ENCODE data around the gene SLC8B1. TPM values are rescaled to one million over a fixed set of nuclear protein-coding genes. Genes with fewer than 3 reads are reported as not detected.

The SLC8B1 gene
- total and polyA plus RNA-seq, 5 experiments from 2014 or later = 26.3 to 136 (median 71.2) TPM

DNA sequence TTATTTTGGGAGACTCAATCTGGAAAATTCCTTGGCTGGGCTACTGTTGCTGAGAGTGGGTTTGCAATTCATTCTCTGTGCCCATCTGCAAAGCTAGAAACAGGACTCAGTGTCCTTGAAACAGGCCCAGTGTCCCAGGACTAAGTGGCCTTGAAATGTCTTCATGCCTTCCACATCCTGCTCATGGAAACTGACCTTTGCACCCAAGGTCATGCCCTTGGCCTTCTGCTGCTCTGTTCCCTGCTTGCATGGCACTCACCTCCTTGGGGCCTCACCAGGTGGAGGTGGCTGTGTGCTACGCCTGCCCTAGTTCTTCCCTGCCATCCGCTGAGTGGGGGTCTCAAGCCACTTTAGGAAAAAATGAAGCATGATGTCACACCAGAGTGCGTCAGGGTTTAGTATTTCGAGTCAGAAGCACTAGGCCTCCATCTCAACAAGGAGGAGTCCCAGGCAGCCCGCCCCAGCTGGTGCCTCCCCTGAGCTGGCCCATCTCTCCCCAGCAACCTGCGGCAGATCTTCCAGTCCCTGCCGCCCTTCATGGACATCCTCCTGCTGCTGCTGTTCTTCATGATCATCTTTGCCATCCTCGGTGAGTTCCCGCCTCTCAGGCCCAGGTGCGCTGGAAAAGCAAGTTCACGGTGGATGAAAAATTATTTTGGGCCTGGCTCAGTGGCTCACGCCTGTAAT is 65.5 kb downstream of the SLC8B1 start:
- no peak for DNase-seq
- Mint-ChIP-seq H3K36me3 (peaks cover 0 to 65% (median 35%) of the 10 kb centered on the region in 3 donors), H3K27ac (peak overlapping the region in 2 of 10 donors; percentile 57 to 75)

DNA sequence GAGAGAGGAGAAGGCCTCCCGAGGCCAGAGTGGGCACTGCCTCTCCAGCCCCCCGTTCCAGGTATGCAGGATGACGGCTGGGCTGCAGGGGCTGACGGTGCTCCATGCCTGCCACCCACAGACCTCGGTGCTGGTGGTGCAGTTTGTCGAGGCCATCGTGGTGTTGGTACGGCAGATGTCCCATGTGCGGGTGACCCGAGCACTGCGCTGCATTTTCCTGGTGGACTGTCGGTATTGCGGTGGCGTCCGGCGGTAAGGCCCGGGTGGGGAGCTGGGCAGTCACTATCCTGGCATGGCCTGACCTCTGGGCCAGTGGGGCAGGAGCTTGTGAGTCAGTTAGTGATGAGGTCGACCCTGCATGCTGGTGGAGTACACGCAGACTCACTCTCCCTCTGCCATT is 66.3 kb downstream of the SLC8B1 start:
- H3K27ac Mint-ChIP-seq = no peak overlapping the region
- ATAC-seq = no peak
- DNase-seq = no peak
- peaks cover 4 to 16% (median 6%) of the 10 kb centered on the region in 4 donors for H3K4me1 Mint-ChIP-seq
- no peaks in the 10 kb centered on the region for H3K9me3 Mint-ChIP-seq
- peaks cover 0 to 58% (median 35%) of the 10 kb centered on the region in 3 donors for H3K36me3 Mint-ChIP-seq
- POLR2A ChIA-PET = no interaction called here
- H3K4me3 Mint-ChIP-seq = no peak overlapping the region
- H3K27me3 Mint-ChIP-seq = no peaks in the 10 kb centered on the region

More for the DNA sequence above, 65.5 kb downstream of the SLC8B1 start:
- Mint-ChIP-seq H3K9me3 (no peaks in the 10 kb centered on the region), H3K27me3 (no peaks in the 10 kb centered on the region), H3K4me1 (peaks cover 0 to 8% (median 5%) of the 10 kb centered on the region in 4 donors), H3K4me3 (no peak overlapping the region)
- ATAC-seq = no peak
- POLR2A ChIA-PET = no interaction called here

DNA sequence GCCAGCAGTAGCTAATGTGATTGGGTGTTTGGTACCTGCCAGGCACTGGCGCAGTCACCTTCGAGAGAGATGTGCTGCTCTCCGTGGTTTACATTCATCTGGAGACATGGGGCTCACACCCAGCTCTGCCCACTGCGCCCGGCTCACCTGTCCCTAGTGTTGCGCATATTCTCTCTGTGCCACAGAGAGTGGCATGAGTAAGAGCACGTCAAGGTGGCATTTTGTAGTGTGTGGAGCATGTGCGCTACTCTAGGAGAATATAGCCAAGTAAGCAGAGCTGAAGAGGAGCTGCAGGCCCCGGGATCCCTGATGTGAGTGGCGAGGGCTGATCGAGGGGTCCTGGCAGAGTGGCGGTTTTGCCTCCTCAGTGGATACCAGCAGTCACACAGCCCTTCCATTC is 66.8 kb downstream of the SLC8B1 start:
- no peak for ATAC-seq
- H3K4me1 Mint-ChIP-seq = peaks cover 4 to 21% (median 8%) of the 10 kb centered on the region in 4 donors

DNA sequence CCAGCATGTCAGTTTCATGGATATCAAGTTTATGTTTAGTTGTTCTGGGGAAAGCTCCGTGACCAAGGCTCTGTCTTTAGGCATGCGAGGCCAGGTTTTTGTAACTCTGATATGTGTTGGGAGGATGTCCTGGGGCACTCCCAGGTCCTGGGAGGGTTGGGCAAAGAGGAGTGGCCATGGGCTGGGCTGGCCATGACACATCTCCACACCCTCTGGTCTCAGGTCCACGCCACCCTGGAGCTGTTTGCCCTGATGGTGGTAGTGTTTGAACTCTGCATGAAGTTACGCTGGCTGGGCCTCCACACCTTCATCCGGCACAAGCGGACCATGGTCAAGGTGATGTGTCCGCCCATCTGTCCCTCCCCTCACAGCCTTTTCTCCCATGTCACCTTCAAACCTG is 67.3 kb downstream of the SLC8B1 start:
- DNase-seq (no peak), ATAC-seq (no peak)
- Mint-ChIP-seq H3K27ac (peak overlapping the region in 2 of 10 donors; percentile 66 to 68), H3K36me3 (peaks cover 0 to 48% (median 33%) of the 10 kb centered on the region in 3 donors), H3K4me1 (peaks cover 4 to 24% (median 11%) of the 10 kb centered on the region in 4 donors), H3K4me3 (no peak overlapping the region), H3K27me3 (no peaks in the 10 kb centered on the region), H3K9me3 (no peaks in the 10 kb centered on the region)
- POLR2A ChIA-PET = interaction anchor here (0.7 to 0.9 kb wide), 3 partner anchors 12 to 53 kb away, joined by 3 to 4 read pairs (median 3); no protein-coding TSS in a partner anchor

More for the DNA sequence above, 66.8 kb downstream of the SLC8B1 start:
- peak overlapping the region in 1 of 10 donors; percentile 26 for H3K4me3 Mint-ChIP-seq
- H3K27me3 Mint-ChIP-seq = no peaks in the 10 kb centered on the region
- H3K9me3 Mint-ChIP-seq = no peaks in the 10 kb centered on the region
- H3K27ac Mint-ChIP-seq = peak overlapping the region in 2 of 10 donors; percentile 66 to 68
- POLR2A ChIA-PET = interaction anchor here (0.8 kb wide), 1 partner anchor 11 kb away, joined by 3 read pairs; no protein-coding TSS in a partner anchor
- peaks cover 0 to 54% (median 35%) of the 10 kb centered on the region in 3 donors for H3K36me3 Mint-ChIP-seq
- DNase-seq = no peak

DNA sequence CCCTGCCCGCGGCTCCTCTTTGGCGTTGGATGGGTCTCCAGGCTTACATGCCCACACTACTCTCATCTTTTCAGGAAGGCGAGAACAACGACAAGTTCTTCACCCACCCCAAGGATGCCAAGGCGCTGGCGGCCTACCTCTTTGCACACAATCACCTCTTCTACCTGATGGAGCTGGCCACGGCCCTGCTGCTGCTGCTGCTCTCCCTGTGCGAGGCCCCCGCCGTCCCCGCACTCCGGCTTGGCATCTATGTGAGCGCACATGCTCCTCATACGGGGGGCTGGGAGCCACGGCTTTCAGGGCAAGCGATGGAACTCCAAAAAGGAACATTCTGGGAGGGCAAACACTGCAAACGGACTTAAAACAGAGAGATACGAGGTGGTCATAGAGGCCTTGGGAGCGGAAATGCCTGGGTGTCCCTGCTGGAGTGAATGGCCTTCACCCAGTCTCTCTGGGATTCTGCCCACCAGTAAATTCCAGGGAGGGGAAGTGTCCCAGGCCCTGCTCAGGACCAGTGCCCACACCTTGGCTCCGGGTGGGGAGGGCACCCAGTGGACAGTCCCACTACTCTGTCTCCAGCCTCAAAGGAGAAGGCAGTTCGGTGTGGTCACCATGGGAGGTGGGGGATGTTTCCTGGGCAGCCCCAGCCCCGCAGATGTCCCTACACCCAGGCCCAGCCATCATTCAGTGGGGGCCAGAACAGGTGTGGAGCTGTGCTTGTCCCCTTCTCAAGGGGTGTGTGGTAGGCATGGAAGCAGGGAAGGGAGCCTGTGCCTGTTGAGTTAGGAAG is 68.6 kb downstream of the SLC8B1 start:
- POLR2A ChIA-PET = interaction anchor here (0.9 kb wide), 1 partner anchor 43 kb away, joined by 3 read pairs; no protein-coding TSS in a partner anchor
- H3K9me3 Mint-ChIP-seq = no peaks in the 10 kb centered on the region
- H3K27me3 Mint-ChIP-seq = no peaks in the 10 kb centered on the region
- H3K27ac Mint-ChIP-seq = peak overlapping the region in 3 of 10 donors; percentile 9 to 76 (median 56)
- no peak for DNase-seq
- H3K4me1 Mint-ChIP-seq = peaks cover 6 to 35% (median 22%) of the 10 kb centered on the region in 4 donors
- no peak overlapping the region for H3K4me3 Mint-ChIP-seq
- ATAC-seq = no peak
- H3K36me3 Mint-ChIP-seq = peaks cover 0 to 40% (median 27%) of the 10 kb centered on the region in 3 donors

DNA sequence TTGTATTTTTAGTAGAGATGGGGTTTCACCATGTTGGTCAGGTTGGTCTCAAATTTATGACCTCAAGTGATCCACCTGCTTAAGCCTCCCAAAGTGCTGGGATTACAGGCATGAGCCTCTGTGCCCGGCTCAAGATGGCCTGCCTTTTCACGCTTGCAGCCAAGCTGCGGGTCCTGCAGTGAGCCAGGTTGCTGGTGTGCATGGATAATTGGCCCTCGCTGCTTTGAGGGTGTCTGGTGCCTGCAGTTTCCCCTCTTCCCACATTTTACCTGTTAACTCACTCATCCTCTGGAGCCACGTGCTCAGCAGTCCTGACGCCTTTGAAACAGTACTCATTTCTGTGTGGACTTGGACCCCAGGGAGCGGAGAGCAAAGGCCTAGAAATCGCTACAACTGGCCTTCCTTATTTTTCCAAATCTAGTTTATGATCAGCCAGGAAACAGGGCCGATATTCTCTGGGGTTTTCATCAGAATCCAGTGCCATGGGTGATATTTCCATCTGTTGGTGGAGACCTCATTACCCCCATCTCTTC is 71.4 kb downstream of the SLC8B1 start:
- Mint-ChIP-seq H3K4me1 (peaks cover 18 to 52% (median 40%) of the 10 kb centered on the region in 4 donors), H3K9me3 (no peaks in the 10 kb centered on the region), H3K27me3 (no peaks in the 10 kb centered on the region), H3K4me3 (peak overlapping the region in 4 of 10 donors; percentile 32 to 65 (median 36)), H3K27ac (peak overlapping the region; percentile 2 to 81 (median 78)), H3K36me3 (peaks cover 0 to 22% (median 19%) of the 10 kb centered on the region in 3 donors)
- POLR2A ChIA-PET = interaction anchor here (0.8 kb wide), 1 partner anchor 78 kb away, joined by 3 read pairs; the partner anchor contains the start of gene RITA1
- ATAC-seq (no peak), DNase-seq (no peak)

DNA sequence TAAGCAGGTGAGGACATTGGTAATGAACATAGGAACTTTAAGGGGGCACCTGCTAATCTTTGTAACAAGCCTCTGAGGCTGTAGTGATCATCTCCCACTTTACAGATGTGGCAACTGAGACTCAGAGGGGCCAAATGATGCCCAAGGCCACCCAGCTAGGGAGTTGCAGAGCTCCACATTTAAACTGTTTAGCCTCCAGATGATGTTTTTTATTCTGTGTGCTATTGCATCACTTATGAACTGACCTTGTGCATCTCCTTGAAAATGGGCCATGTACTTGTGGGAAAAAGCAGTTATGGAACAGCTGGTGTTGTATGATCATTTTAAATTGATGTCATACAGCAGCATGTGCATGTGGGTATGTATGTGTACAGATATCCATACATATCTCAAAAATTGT is 72.2 kb downstream of the SLC8B1 start:
- Mint-ChIP-seq H3K27ac (peak overlapping the region; percentile 72 to 92 (median 85)), H3K27me3 (no peaks in the 10 kb centered on the region), H3K36me3 (peaks cover 0 to 15% (median 13%) of the 10 kb centered on the region in 3 donors), H3K4me1 (peaks cover 18 to 50% (median 43%) of the 10 kb centered on the region in 4 donors), H3K9me3 (no peaks in the 10 kb centered on the region), H3K4me3 (peak overlapping the region in 8 of 10 donors; percentile 3 to 67 (median 39))
- no peak for ATAC-seq
- POLR2A ChIA-PET = interaction anchor here (0.8 to 2.3 kb wide), 3 partner anchors 40 to 77 kb away, joined by 3 to 12 read pairs (median 5); partner anchors contain the start of gene RITA1
- DNase-seq = no peak

DNA sequence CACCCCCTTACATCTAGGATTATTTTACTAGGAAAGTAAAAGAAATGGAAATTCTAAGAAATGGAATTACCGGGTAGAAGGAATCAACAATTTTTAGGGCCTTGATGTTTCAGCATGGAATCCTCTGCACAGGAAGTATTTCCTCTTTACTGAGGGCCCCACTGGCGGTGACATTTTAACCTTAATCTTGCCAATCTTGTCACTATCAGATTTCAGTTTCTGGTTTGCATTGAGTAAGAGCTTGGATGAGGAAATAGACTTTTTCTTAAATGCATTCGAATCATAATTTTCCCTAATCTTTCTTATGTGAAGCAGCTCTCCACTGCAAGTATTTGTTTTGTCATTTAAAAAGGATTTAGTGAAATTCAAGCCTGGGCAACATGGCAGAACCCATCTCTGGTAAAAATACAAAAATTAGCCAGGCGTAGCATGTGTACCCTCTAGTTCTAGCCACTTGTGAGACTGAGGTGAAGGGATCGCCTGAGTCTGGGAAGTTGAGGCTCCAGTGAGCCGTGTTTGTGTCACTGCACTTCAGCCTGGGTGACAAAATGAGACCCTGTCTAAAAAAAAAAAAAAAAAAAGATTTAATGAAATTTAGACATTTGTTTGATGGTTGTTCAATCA is 73.0 kb downstream of the SLC8B1 start:
- H3K9me3 Mint-ChIP-seq = peaks cover 0 to 2% (median 0%) of the 10 kb centered on the region in 9 donors
- peak overlapping the region in 9 of 10 donors; percentile 40 to 80 (median 67) for H3K4me3 Mint-ChIP-seq
- peak overlapping the region; percentile 69 to 92 (median 85) for H3K27ac Mint-ChIP-seq
- no peaks in the 10 kb centered on the region for H3K27me3 Mint-ChIP-seq
- peaks cover 18 to 48% (median 42%) of the 10 kb centered on the region in 4 donors for H3K4me1 Mint-ChIP-seq
- POLR2A ChIA-PET = interaction anchor here (0.7 to 2.3 kb wide), 3 partner anchors 23 to 54 kb away, joined by 5 to 12 read pairs (median 7); no protein-coding TSS in a partner anchor
- peaks cover 0 to 10% (median 7%) of the 10 kb centered on the region in 3 donors for H3K36me3 Mint-ChIP-seq
- peak in 3 of 10 donors; percentile 13 to 35 (median 30) for DNase-seq
- peak; percentile 37 to 67 for ATAC-seq

DNA sequence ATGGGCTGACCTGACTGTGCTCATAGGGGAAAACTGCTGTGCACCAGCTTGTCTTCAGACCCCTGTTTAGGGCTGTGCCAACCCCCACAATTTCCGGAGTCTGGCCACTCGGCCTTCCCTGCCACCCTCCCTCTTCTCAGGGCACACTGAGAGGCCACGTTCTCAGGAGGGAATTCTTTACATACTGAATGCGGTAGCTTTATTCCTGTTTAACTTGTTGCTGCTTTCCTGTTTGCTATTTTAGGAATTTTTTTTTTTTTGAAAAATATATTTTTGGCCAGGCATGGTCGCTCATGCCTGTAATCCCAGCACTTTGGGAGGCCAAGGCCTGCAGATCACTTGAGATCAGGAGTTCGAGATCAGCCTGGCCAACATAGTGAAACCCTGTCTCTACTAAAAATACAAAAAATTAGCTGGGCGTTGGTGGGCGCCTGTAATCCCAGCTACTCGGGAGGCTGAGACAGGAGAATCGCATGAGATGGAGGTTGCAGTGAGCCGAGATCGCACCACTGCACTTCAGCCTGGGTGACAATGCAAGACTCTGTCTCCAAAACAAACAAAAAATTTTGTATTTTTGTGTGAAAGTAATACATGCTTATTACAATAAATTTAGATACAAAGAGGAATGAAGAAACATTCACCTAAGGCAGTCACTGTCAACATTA is 74.1 kb downstream of the SLC8B1 start:
- peaks cover 14 to 48% (median 39%) of the 10 kb centered on the region in 4 donors for H3K4me1 Mint-ChIP-seq
- no peak overlapping the region for H3K4me3 Mint-ChIP-seq
- peak overlapping the region in 9 of 10 donors; percentile 3 to 95 (median 90) for H3K27ac Mint-ChIP-seq
- ATAC-seq = no peak
- peaks cover 0 to 2% (median 0%) of the 10 kb centered on the region in 9 donors for H3K9me3 Mint-ChIP-seq
- no peaks in the 10 kb centered on the region for H3K27me3 Mint-ChIP-seq
- no peak for DNase-seq
- POLR2A ChIA-PET = interaction anchor here (1.8 to 2.3 kb wide), 2 partner anchors 38 to 53 kb away, joined by 5 to 12 read pairs; no protein-coding TSS in a partner anchor
- peaks cover 0 to 4% (median 0%) of the 10 kb centered on the region in 3 donors for H3K36me3 Mint-ChIP-seq

DNA sequence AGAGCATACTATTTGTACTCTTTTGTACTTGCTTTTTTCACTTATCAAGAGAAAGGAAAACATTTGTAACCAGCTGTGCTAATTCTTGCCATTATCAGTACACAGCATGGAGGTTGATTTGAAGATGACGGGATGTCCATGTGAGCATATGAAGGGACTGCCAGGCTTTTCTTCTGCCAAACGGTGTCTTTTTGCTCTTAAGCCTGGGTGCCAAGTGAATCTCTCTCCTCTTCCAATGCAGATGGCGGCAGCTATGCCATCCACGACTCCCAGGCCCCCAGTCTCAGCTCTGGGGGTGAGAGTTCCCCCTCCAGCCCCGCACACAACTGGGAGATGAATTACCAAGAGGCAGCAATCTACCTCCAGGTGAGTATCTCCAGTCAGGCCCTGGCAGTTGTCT is 74.8 kb downstream of the SLC8B1 start:
- Mint-ChIP-seq H3K36me3 (peaks cover 0 to 3% (median 0%) of the 10 kb centered on the region in 3 donors), H3K9me3 (peaks cover 0 to 2% (median 0%) of the 10 kb centered on the region in 9 donors), H3K4me3 (peak overlapping the region in 3 of 10 donors; percentile 15 to 27 (median 22)), H3K27me3 (no peaks in the 10 kb centered on the region), H3K4me1 (peaks cover 14 to 48% (median 39%) of the 10 kb centered on the region in 4 donors), H3K27ac (peak overlapping the region; percentile 50 to 95 (median 90))
- POLR2A ChIA-PET = no interaction called here
- ATAC-seq = no peak
- no peak for DNase-seq

DNA sequence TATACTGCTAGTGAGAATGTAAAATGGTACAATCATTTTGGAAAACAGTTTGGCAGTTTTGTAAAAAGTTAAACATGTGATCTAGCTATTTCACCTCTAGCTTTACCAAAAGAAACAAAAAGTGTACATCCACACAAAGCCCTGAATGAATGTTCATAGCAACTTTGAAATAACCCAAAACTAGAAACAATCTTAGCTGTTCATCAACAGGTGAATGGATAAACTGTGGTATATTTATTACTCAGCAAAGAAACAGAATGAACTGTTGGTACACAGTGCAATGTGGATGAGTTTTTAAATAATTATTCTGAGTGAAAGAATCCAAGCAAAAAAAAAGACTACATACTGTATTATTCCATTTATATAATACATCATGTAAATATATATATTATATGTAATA is 77.3 kb downstream of the SLC8B1 start:
- POLR2A ChIA-PET = interaction anchor here (0.6 to 1.1 kb wide), 2 partner anchors 17 to 47 kb away, joined by 3 read pairs; no protein-coding TSS in a partner anchor
- ATAC-seq (no peak), DNase-seq (no peak)
- H3K36me3 Mint-ChIP-seq = peaks cover 8 to 24% (median 13%) of the 10 kb centered on the region in 3 donors
- no peak overlapping the region for H3K4me3 Mint-ChIP-seq
- peaks cover 0 to 17% (median 4%) of the 10 kb centered on the region in 9 donors for H3K9me3 Mint-ChIP-seq
- H3K27me3 Mint-ChIP-seq = no peaks in the 10 kb centered on the region
- H3K27ac Mint-ChIP-seq = peak overlapping the region in 2 of 10 donors; percentile 14 to 67
- H3K4me1 Mint-ChIP-seq = peaks cover 14 to 35% (median 27%) of the 10 kb centered on the region in 4 donors
